ENCODE measurements around the gene STOX2.
"Not testable (repeated sequence)": the region's sequence is repeated elsewhere in the genome, so short reads cannot be mapped to it uniquely, and the experiment has no call there.

STOX2 gene

GRCh38 chr4:184032091-184032490, 127.0 kb downstream of the STOX2 start:
- Histone ChIP-seq H3K36me3 (ENCODE audit: control insufficient read depth in 1 of 2, insufficient read depth in 2 of 2, low read length in 2 of 2) (no peaks in the 10 kb centered on the region), H3K27ac (ENCODE audit: low read length) (no peak overlapping the region), H3K4me1 (ENCODE audit: control insufficient read depth in 1 of 2, insufficient read depth in 2 of 2, low read length in 2 of 2) (no peaks in the 10 kb centered on the region), H3K4me3 (ENCODE audit: low read depth in 1 of 2, low read length in 2 of 2) (no peak overlapping the region), H3K27me3 (ENCODE audit: low read depth, low read length) (no peaks in the 10 kb centered on the region), H3K9me3 (ENCODE audit: control insufficient read depth in 1 of 2, low read length in 2 of 2) (no peaks in the 10 kb centered on the region)

DNA sequence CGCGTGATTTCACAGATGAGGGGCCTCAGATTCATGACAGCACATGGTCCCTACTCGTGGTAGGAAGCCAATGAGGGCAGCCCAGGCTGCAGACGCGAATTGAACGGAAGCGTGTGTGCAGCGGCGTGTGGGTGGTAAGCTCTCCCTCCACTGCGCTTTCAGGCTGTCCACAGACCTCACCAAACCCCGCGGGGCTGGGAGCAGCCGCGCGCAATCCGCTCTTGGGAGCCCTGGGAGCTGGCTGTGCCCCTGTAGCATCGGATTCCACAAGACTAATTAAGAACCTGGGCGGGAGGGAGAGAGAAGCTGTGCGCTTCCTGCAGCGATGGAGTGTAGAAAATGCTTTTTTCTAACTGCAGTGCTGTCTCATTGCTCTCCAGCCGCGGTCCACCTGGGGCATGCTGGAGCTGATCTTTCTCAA, 134.9 kb downstream of the STOX2 start:
- Histone ChIP-seq H3K27ac (ENCODE audit: low read length) (no peak overlapping the region), H3K4me3 (ENCODE audit: low read depth in 1 of 2, low read length in 2 of 2) (peak overlapping the region in 1 of 2 donors; percentile 31)

DNA sequence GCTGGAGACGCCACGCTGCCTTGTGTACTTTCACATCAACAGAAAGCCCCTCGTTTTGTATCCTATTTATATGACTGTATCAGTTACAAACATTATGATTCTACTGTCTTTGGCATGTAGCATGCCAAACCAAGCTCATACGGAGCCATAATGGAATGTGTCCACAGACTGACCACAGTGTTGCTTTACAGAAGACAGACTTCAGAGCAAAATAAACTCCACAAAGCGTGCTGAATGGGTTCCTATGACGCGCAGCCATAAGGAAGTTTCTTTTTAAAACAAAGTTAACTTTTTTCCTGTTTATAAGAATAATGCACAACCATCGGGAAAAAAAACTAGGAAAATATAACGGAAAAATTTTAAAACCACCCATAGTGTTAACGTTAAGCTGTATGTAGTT, 136.0 kb downstream of the STOX2 start:
- no peaks in the 10 kb centered on the region for H3K36me3 ChIP-seq (ENCODE audit: control insufficient read depth in 1 of 2, insufficient read depth in 2 of 2, low read length in 2 of 2)
- H3K27me3 ChIP-seq (ENCODE audit: low read depth, low read length) = peaks cover 5% of the 10 kb centered on the region

More for the DNA sequence above, 134.9 kb downstream of the STOX2 start:
- Histone ChIP-seq H3K9me3 (ENCODE audit: control insufficient read depth in 1 of 2, low read length in 2 of 2) (peaks cover 0 to 6% of the 10 kb centered on the region in 2 donors), H3K36me3 (ENCODE audit: control insufficient read depth in 1 of 2, insufficient read depth in 2 of 2, low read length in 2 of 2) (no peaks in the 10 kb centered on the region), H3K4me1 (ENCODE audit: control insufficient read depth in 1 of 2, insufficient read depth in 2 of 2, low read length in 2 of 2) (no peaks in the 10 kb centered on the region), H3K27me3 (ENCODE audit: low read depth, low read length) (peaks cover 5% of the 10 kb centered on the region)

DNA sequence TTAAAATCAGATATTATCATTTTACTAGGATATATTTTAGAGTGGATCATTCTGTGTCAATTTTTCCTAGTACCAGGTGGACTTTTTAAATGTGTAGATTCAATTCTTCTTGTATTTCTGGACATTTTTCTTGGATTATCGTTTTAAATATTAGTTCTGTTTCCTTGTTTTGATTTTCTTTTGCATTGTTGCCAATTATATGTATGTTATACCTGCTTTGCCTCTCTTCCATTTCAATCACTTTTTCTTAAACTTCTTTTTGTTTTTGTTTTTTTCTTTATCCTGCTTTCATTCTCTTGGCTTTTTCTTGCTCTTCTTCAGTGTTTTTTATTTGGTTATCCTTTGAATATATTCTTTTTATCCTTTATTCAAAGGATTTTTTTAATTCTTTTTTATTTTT, 141.0 kb downstream of the STOX2 start:
- Histone ChIP-seq H3K36me3 (ENCODE audit: control insufficient read depth in 1 of 2, insufficient read depth in 2 of 2, low read length in 2 of 2) (no peaks in the 10 kb centered on the region), H3K4me3 (ENCODE audit: low read depth in 1 of 2, low read length in 2 of 2) (peak overlapping the region in 1 of 2 donors; percentile 16), H3K27me3 (ENCODE audit: low read depth, low read length) (no peaks in the 10 kb centered on the region), H3K9me3 (ENCODE audit: control insufficient read depth in 1 of 2, low read length in 2 of 2) (peaks cover 9 to 18% of the 10 kb centered on the region in 2 donors), H3K27ac (ENCODE audit: low read length) (no peak overlapping the region), H3K4me1 (ENCODE audit: control insufficient read depth in 1 of 2, insufficient read depth in 2 of 2, low read length in 2 of 2) (no peaks in the 10 kb centered on the region)

More for the DNA sequence above, 136.0 kb downstream of the STOX2 start:
- peaks cover 0 to 8% of the 10 kb centered on the region in 2 donors for H3K9me3 ChIP-seq (ENCODE audit: control insufficient read depth in 1 of 2, low read length in 2 of 2)
- H3K4me1 ChIP-seq (ENCODE audit: control insufficient read depth in 1 of 2, insufficient read depth in 2 of 2, low read length in 2 of 2) = no peaks in the 10 kb centered on the region
- no peak overlapping the region for H3K4me3 ChIP-seq (ENCODE audit: low read depth in 1 of 2, low read length in 2 of 2)
- no peak overlapping the region for H3K27ac ChIP-seq (ENCODE audit: low read length)

GRCh38 chr4:184051262-184051661, 146.2 kb downstream of the STOX2 start:
- not testable (repeated sequence) for H3K9me3 ChIP-seq (ENCODE audit: control insufficient read depth in 1 of 2, low read length in 2 of 2); H3K4me3 ChIP-seq (ENCODE audit: low read depth in 1 of 2, low read length in 2 of 2); H3K4me1 ChIP-seq (ENCODE audit: control insufficient read depth in 1 of 2, insufficient read depth in 2 of 2, low read length in 2 of 2); H3K27me3 ChIP-seq (ENCODE audit: low read depth, low read length); H3K36me3 ChIP-seq (ENCODE audit: control insufficient read depth in 1 of 2, insufficient read depth in 2 of 2, low read length in 2 of 2); H3K27ac ChIP-seq (ENCODE audit: low read length)

DNA sequence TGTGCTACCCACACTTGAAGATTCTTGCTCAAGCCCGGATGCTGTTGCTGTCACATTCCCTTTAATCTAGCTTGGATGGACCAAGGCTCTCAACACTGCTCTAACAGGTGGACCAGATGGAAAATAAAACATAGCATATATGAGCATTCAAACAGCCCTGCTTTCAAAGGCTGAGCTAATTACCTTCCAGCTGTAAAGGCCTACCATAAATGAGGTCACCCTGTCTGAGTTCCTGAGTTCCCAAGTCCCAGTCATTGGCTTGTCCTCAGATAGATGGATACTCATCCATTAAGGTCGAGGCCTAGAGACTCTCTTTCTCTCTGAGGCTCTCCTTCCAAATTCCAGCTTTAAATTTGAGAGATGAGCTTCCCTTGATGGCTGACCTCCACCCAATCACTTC, 147.5 kb downstream of the STOX2 start:
- H3K36me3 ChIP-seq (ENCODE audit: control insufficient read depth in 1 of 2, insufficient read depth in 2 of 2, low read length in 2 of 2) = no peaks in the 10 kb centered on the region
- H3K9me3 ChIP-seq (ENCODE audit: control insufficient read depth in 1 of 2, low read length in 2 of 2) = peaks cover 0 to 3% of the 10 kb centered on the region in 2 donors
- no peaks in the 10 kb centered on the region for H3K27me3 ChIP-seq (ENCODE audit: low read depth, low read length)
- no peak overlapping the region for H3K27ac ChIP-seq (ENCODE audit: low read length)
- no peaks in the 10 kb centered on the region for H3K4me1 ChIP-seq (ENCODE audit: control insufficient read depth in 1 of 2, insufficient read depth in 2 of 2, low read length in 2 of 2)
- no peak overlapping the region for H3K4me3 ChIP-seq (ENCODE audit: low read depth in 1 of 2, low read length in 2 of 2)

- Histone ChIP-seq H3K9me3 (ENCODE audit: control insufficient read depth in 1 of 2, low read length in 2 of 2) (peaks cover 0 to 3% of the 10 kb centered on the region in 2 donors), H3K36me3 (ENCODE audit: control insufficient read depth in 1 of 2, insufficient read depth in 2 of 2, low read length in 2 of 2) (no peaks in the 10 kb centered on the region), H3K4me1 (ENCODE audit: control insufficient read depth in 1 of 2, insufficient read depth in 2 of 2, low read length in 2 of 2) (no peaks in the 10 kb centered on the region), H3K27me3 (ENCODE audit: low read depth, low read length) (no peaks in the 10 kb centered on the region), H3K4me3 (ENCODE audit: low read depth in 1 of 2, low read length in 2 of 2) (no peak overlapping the region), H3K27ac (ENCODE audit: low read length) (no peak overlapping the region)
These were observed 148.3 kb downstream of the STOX2 start for GRCh38 chr4:184053434-184053833.

DNA sequence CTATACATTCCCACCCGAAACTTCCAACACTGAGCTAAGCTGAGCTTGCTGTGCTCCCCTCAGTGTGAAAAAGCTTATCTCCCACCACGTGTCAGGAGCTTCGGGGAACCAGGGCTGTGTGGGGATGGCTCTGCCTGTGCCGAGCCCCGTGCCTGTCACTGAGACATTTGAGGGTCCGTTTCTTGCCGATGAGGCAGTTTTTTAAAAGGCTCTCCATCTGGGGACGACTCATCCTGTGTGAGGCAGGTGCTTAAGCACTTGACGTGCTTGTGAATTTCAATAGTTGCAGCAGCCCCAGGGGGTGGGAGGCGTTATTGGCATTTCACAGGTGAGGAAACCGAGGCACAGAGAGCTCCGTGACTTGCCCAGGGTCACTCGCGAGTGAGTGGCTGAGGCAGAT, 151.8 kb downstream of the STOX2 start:
- Histone ChIP-seq H3K27ac (ENCODE audit: low read length) (no peak overlapping the region), H3K27me3 (ENCODE audit: low read depth, low read length) (no peaks in the 10 kb centered on the region), H3K4me1 (ENCODE audit: control insufficient read depth in 1 of 2, insufficient read depth in 2 of 2, low read length in 2 of 2) (no peaks in the 10 kb centered on the region), H3K4me3 (ENCODE audit: low read depth in 1 of 2, low read length in 2 of 2) (no peak overlapping the region), H3K9me3 (ENCODE audit: control insufficient read depth in 1 of 2, low read length in 2 of 2) (no peaks in the 10 kb centered on the region), H3K36me3 (ENCODE audit: control insufficient read depth in 1 of 2, insufficient read depth in 2 of 2, low read length in 2 of 2) (no peaks in the 10 kb centered on the region)

DNA sequence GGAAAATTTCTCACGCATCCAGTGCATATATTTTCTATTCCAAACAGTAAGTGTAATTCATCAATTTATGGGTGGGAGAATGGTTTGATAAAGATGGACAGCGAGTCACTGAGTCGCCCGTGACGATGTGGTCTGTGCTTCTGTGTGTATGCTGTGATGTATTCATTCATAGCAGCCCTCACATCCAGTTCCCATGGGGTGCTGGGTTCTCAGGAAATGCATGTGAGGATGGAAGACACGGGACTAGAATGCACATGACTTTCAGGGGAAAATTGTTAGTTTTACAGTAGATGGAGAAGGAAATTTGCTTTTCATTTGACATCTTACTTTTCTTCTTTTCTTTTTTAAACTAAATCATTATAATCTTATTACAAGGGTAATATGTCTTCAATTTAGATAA, 152.9 kb downstream of the STOX2 start:
- H3K9me3 ChIP-seq (ENCODE audit: control insufficient read depth in 1 of 2, low read length in 2 of 2) = no peaks in the 10 kb centered on the region
- no peaks in the 10 kb centered on the region for H3K36me3 ChIP-seq (ENCODE audit: control insufficient read depth in 1 of 2, insufficient read depth in 2 of 2, low read length in 2 of 2)
- no peaks in the 10 kb centered on the region for H3K4me1 ChIP-seq (ENCODE audit: control insufficient read depth in 1 of 2, insufficient read depth in 2 of 2, low read length in 2 of 2)
- no peaks in the 10 kb centered on the region for H3K27me3 ChIP-seq (ENCODE audit: low read depth, low read length)
- no peak overlapping the region for H3K27ac ChIP-seq (ENCODE audit: low read length)
- H3K4me3 ChIP-seq (ENCODE audit: low read depth in 1 of 2, low read length in 2 of 2) = no peak overlapping the region

- H3K9me3 ChIP-seq (ENCODE audit: control insufficient read depth in 1 of 2, low read length in 2 of 2) = no peaks in the 10 kb centered on the region
- H3K36me3 ChIP-seq (ENCODE audit: control insufficient read depth in 1 of 2, insufficient read depth in 2 of 2, low read length in 2 of 2) = no peaks in the 10 kb centered on the region
- H3K4me3 ChIP-seq (ENCODE audit: low read depth in 1 of 2, low read length in 2 of 2) = no peak overlapping the region
- no peaks in the 10 kb centered on the region for H3K27me3 ChIP-seq (ENCODE audit: low read depth, low read length)
- H3K27ac ChIP-seq (ENCODE audit: low read length) = no peak overlapping the region
- H3K4me1 ChIP-seq (ENCODE audit: control insufficient read depth in 1 of 2, insufficient read depth in 2 of 2, low read length in 2 of 2) = no peaks in the 10 kb centered on the region
These were observed 154.0 kb downstream of the STOX2 start for GRCh38 chr4:184059099-184059498.

GRCh38 chr4:184061582-184061981, 156.5 kb downstream of the STOX2 start:
- Histone ChIP-seq H3K36me3 (ENCODE audit: control insufficient read depth in 1 of 2, insufficient read depth in 2 of 2, low read length in 2 of 2) (no peaks in the 10 kb centered on the region), H3K4me1 (ENCODE audit: control insufficient read depth in 1 of 2, insufficient read depth in 2 of 2, low read length in 2 of 2) (no peaks in the 10 kb centered on the region), H3K27me3 (ENCODE audit: low read depth, low read length) (no peaks in the 10 kb centered on the region), H3K9me3 (ENCODE audit: control insufficient read depth in 1 of 2, low read length in 2 of 2) (no peaks in the 10 kb centered on the region), H3K27ac (ENCODE audit: low read length) (no peak overlapping the region), H3K4me3 (ENCODE audit: low read depth in 1 of 2, low read length in 2 of 2) (no peak overlapping the region)

- no peaks in the 10 kb centered on the region for H3K27me3 ChIP-seq (ENCODE audit: low read depth, low read length)
- no peaks in the 10 kb centered on the region for H3K9me3 ChIP-seq (ENCODE audit: control insufficient read depth in 1 of 2, low read length in 2 of 2)
- peaks cover 0 to 5% of the 10 kb centered on the region in 2 donors for H3K4me1 ChIP-seq (ENCODE audit: control insufficient read depth in 1 of 2, insufficient read depth in 2 of 2, low read length in 2 of 2)
- H3K27ac ChIP-seq (ENCODE audit: low read length) = no peak overlapping the region
- H3K4me3 ChIP-seq (ENCODE audit: low read depth in 1 of 2, low read length in 2 of 2) = no peak overlapping the region
- no peaks in the 10 kb centered on the region for H3K36me3 ChIP-seq (ENCODE audit: control insufficient read depth in 1 of 2, insufficient read depth in 2 of 2, low read length in 2 of 2)
These were observed 157.7 kb downstream of the STOX2 start for GRCh38 chr4:184062769-184063168.
